Activated naive CD4-positive, alpha-beta T cell treated with Interleukin-2 at 50 U/mL for 16 hours (primary cell): ENCODE data around the gene LILRB3.
"Not testable (repeated sequence)": the region's sequence is repeated elsewhere in the genome, so short reads cannot be mapped to it uniquely, and the experiment has no call there.

ENCODE experiments used
- DNase-seq: peaks from one replicate; pipeline ENCODE4 v3.0.0-alpha.2; 2020

LILRB3 gene

GRCh38 chr19:54242234-54242633 is 19.4 kb upstream of the LILRB3 start:
- DNase-seq = not testable (repeated sequence)

- not testable (repeated sequence) for DNase-seq
These were observed 17.8 kb upstream of the LILRB3 start for GRCh38 chr19:54240372-54241336.

- not testable (repeated sequence) for DNase-seq
These were observed 16.9 kb upstream of the LILRB3 start for GRCh38 chr19:54239491-54240371.

GRCh38 chr19:54233941-54234340 is 11.1 kb upstream of the LILRB3 start:
- no peak for DNase-seq

- DNase-seq = peak; percentile 91
These were observed 8.5 kb upstream of the LILRB3 start for GRCh38 chr19:54231077-54231931.

DNA sequence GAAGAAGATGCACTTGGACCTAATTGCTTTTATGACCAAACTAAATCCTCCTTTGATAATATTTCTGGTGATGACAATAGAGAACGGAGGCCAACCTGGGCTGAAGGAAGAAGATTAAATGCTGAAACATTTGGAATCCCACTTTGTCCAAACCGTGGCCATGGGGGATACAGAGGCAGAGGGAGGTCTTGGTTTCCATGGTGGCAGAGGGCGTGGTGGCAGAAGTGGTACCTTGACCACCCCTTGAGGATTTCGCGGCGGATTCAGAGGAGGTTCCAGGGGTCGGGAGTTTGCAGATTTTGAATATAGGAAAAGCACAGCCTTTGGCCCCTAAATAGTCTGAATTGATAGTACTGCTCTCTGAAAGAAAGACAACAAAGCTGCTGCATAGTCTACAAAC is 7.2 kb upstream of the LILRB3 start:
- no peak for DNase-seq

- DNase-seq = no peak
These were observed 6.3 kb upstream of the LILRB3 start for GRCh38 chr19:54229146-54229545.

DNA sequence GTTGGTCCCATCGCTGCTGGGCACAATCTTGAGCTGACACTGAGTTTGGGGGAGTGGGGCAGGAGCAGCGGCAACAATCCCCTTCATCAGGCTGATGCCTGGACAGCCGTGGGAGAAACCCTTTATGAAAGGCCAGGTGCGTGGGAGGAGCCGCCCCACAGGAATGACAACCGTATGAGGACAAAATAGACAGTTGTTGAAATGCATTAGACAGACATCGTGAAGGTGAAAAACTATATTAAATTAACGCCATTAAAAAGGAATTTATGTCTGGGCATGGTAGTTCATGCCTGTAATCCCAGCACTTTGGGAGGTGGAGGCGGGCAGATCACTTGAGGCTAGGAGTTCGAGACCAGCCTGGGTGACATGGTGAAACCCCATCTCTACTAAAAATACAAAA is 1.8 kb upstream of the LILRB3 start:
- DNase-seq = not testable (repeated sequence)

GRCh38 chr19:54223937-54224281 is 1.1 kb upstream of the LILRB3 start:
- DNase-seq = not testable (repeated sequence)

GRCh38 chr19:54223277-54223936 is 600 bp upstream of the LILRB3 start:
- DNase-seq = not testable (repeated sequence)

- not testable (repeated sequence) for DNase-seq
These were observed 860 bp downstream of the LILRB3 start for GRCh38 chr19:54221947-54222346.

DNA sequence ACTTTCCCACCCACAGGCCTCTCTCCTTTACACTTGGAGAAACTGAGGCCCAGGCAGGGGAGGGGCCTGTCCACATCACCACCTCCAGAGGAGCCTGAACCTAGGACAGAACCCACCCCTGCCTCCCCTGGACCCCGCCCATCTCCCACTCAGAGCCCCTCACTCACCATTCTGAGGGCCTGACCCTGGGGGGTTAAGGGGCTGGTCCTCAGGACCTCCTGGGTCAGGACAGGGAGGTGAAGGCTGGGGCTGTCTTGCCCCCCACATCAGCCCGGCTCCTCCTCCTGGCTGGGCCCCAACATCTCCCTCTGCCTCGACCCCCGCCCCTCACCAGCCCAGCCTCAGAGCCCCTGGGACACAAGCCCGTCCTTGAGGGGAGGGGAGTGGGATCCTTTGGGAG is 3.1 kb downstream of the LILRB3 start:
- DNase-seq = not testable (repeated sequence)

DNA sequence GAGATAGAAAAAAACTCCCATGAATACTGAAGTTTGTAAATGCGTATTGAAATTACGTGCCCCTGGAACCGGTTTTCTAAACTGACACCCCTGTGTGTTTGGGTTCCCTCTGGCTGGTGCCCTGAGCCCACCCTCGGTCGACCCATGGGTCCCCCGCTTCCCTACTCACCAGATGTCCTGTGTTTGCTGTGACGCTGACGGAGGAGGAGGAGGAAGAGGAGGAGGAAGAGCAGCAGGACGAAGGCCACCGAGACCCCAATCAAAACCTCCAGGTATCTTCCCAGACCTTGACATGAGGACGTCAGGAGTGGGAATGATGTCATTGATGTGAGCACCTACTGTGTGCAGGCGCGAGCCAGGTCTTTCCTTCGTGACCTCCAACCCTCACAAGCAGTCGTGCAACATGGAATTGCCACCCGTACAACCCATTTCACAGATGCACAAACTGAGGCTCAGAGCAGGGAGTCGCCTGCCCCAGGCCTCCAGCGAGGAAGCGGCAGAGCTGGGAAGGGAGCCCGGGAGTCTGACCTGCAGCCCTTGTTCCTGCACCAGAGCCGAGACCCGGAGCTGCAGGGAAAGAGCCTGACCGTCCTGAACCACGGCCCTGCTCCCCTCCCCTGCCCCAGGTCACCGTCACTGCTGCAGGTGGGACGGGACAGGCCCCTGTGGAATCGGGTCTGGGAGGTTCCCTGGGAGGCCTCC is 3.7 kb downstream of the LILRB3 start:
- DNase-seq = no peak

DNA sequence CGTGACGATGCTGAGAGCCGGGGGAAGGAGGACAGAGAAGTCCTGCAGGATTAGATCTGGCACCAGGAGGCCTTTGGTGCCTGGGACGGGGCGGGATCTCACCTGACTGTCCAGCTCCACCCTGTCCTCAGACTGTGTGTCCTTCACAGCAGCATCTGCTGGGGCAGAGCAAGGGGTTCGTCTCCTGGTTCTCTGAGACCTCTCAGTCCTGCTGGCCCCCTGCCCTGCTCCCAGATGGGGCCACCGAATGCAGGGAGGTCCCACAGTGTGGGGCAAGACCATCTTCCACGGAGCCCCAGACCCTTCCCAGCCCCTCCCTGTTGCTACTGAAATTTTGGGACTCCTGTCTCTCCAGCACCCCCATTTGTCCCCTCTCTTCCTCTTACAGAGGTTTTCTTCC is 4.5 kb downstream of the LILRB3 start:
- no peak for DNase-seq

GRCh38 chr19:54217517-54218247 is 5.1 kb downstream of the LILRB3 start:
- DNase-seq = not testable (repeated sequence)

DNA sequence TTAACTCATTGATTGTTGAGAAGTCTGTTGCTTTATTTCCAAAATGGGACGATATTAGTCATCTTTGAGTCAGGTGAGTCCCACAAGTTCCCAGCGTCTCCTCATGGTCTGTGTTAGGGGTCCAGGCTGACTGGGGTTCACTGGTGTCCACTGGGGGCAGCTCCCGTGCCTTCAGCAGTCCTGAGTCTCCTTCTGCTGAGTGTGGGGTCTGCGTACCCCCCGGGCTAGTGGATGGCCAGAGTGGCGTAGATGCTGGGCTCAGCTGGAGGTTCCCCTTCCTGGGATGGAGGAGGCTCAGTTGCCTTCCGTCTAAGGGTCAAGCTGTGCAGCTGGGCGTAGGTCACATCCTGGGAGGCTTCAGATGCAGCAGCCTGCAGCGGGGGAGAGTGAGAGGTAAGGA is 5.9 kb downstream of the LILRB3 start:
- no peak for DNase-seq

DNA sequence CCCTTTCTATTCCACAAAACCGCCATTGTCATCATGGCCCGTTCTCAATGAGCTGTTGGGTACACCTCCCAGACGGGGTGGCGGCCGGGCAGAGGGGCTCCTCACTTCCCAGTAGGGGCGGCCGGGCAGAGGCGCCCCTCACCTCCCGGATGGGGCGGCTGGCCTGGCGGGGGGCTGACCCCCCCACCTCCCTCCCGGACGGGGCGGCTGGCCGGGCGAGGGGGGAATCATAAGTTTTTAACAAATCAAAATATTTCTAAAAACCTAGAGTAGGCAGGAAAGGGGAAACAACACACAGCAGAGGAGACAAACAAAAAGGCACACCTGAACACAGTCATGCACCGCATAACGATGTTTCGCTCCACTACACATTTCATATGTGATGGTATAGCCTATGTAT is 8.1 kb downstream of the LILRB3 start:
- DNase-seq = not testable (repeated sequence)

- DNase-seq = not testable (repeated sequence)
These were observed 8.6 kb downstream of the LILRB3 start for GRCh38 chr19:54214217-54214616.

GRCh38 chr19:54211235-54211634 is 11.6 kb downstream of the LILRB3 start:
- DNase-seq = no peak

DNA sequence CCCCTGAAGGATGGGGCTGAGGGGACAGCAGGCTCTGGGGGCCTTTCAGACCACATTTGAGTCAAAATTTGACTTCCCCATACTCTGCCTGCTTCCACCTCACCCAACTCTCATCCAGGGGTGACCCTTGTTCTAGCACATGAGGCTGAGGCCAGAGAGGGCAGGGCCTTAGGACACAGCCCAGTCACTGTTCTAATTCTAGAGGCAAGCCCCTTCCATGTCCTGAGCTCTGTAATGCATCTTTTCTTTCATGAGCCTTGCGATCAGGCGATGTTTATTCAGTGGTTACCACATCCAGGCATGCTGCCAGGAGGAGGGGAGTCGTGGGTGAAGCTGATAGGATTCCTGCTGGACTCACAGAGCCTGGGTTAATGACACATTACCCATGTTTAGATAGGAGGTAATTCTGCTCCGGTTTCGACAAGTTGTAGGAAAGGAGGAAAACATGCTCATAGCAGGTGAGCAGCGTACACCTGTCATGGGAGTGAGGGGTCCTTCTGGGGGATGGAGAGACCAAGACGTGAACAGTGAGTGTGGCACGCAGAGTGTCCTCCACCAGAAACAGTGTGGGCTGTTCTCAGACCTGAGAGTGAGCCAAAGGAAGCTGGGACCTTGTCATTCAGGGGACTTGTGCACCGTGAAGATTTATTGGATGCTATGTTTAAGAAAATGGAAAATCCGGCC is 12.9 kb downstream of the LILRB3 start:
- DNase-seq = no peak
